ENCODE measurements around the gene MAPK4. TPM values are rescaled to one million over a fixed set of nuclear protein-coding genes. Genes with fewer than 3 reads are reported as not detected.

MAPK4 gene
- total and polyA plus RNA-seq, 2 of the 4 experiments (the other 2 are of a cell fraction) = not detected

DNA sequence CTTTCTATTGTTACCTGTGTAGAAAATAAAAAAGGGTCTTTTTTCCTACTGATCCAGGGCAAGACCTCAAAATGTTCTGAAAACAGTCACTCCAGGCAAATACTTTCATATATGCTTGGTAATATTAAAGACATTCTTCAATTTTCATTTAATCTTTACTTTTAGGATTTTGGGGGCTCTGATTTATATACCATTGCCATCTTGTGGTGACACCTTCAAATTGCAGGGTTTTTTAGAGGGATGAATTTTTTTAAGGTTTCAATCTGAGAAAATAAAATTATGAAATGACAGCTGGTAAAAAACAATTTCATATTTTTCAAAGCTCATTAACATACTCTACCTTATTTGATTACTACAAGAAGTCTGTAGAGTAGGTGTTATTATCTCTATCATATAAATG, 26.8 kb downstream of the MAPK4 start:
- in situ Hi-C loops (cut with MboI; ENCODE audit: low sequenced_read_pairs) (no loop called here), dilution Hi-C loops (cut with HindIII; ENCODE audit: low sequenced_read_pairs, unreplicated experiment) (no loop called here), intact Hi-C loops (cut with micrococcal nuclease) (no loop called here)
- Histone ChIP-seq H3K36me3 (ENCODE audit: control insufficient read depth, insufficient read depth, low read length) (no peaks in the 10 kb centered on the region), H2BK20ac (ENCODE audit: low read depth, low read length) (no peak overlapping the region), H2AK9ac (replicated peaks; ENCODE audit: low read depth, low read length, poor library complexity) (no peak overlapping the region), H2BK120ac (ENCODE audit: low read depth, low read length) (no peak overlapping the region), H4K8ac (ENCODE audit: low read depth in 2 of 2, low read length in 2 of 2) (no peak overlapping the region), H3K4me3 (ENCODE audit: insufficient read depth, low read depth, low read length) (no peak overlapping the region), H3K56ac (ENCODE audit: extremely low read depth, insufficient read depth, low read length) (no peak overlapping the region), H3K23ac (ENCODE audit: low read depth, low read length) (no peak overlapping the region), H3K4me1 (ENCODE audit: control insufficient read depth, insufficient read depth, low read length) (no peaks in the 10 kb centered on the region), H3K4me2 (ENCODE audit: low read depth, low read length) (no peak overlapping the region), H3K9me3 (ENCODE audit: control insufficient read depth, insufficient read depth, low read length) (no peaks in the 10 kb centered on the region), H3K79me1 (ENCODE audit: low read depth in 1 of 2, low read length in 2 of 2) (no peaks in the 10 kb centered on the region), H2BK5ac (ENCODE audit: low read depth, low read length, poor library complexity, severe bottlenecking) (no peak overlapping the region), H3K4ac (ENCODE audit: low read depth, low read length) (no peak overlapping the region), H4K5ac (ENCODE audit: low read depth, low read length) (no peak overlapping the region), H3K9me1 (ENCODE audit: insufficient read depth, low read length) (no peaks in the 10 kb centered on the region), H4K91ac (ENCODE audit: insufficient read depth, low read depth, low read length) (no peak overlapping the region), H3K27me3 (ENCODE audit: control insufficient read depth, insufficient read depth, low read length) (no peaks in the 10 kb centered on the region), H3K18ac (ENCODE audit: low read depth, low read length) (no peak overlapping the region), H2BK15ac (ENCODE audit: low read depth, low read length) (no peak overlapping the region), H2AFZ (replicated peaks; ENCODE audit: low read length, poor library complexity) (no peak overlapping the region), H3K14ac (replicated peaks; ENCODE audit: low read depth, low read length) (no peak overlapping the region), H3K9ac (ENCODE audit: low read depth, low read length) (no peak overlapping the region), H2AK5ac (ENCODE audit: low read depth, low read length) (no peak overlapping the region), H4K20me1 (ENCODE audit: insufficient read depth, low read length) (no peaks in the 10 kb centered on the region), H3K27ac (ENCODE audit: insufficient read depth, low read length) (no peak overlapping the region)
- ChIA-PET POLR2A (ENCODE audit: unreplicated experiment) (no interaction called here), CTCF (no interaction called here)
- ATAC-seq (ENCODE audit: low read depth) (no peak), DNase-seq (no peak)
- no TSS peak for BruUV-seq (replicated peaks)
- TF ChIP-seq RFX5 (IDR thresholded peaks at IDR 0.05; ENCODE audit: low read depth, low read length) (no peak), POLR2A (IDR thresholded peaks at IDR 0.05; ENCODE audit: low read depth, low read length) (no peak), RCOR1 (IDR thresholded peaks at IDR 0.05; ENCODE audit: insufficient replicate concordance, low read length) (no peak), RAD21 (IDR thresholded peaks at IDR 0.05; ENCODE audit: low read length) (no peak), MAFK (IDR thresholded peaks at IDR 0.05; ENCODE audit: low read depth, low read length) (no peak), NFE2L2 (IDR thresholded peaks at IDR 0.05; ENCODE audit: low read depth, low read length) (no peak)
- TF ChIP-seq, protein P1, sequence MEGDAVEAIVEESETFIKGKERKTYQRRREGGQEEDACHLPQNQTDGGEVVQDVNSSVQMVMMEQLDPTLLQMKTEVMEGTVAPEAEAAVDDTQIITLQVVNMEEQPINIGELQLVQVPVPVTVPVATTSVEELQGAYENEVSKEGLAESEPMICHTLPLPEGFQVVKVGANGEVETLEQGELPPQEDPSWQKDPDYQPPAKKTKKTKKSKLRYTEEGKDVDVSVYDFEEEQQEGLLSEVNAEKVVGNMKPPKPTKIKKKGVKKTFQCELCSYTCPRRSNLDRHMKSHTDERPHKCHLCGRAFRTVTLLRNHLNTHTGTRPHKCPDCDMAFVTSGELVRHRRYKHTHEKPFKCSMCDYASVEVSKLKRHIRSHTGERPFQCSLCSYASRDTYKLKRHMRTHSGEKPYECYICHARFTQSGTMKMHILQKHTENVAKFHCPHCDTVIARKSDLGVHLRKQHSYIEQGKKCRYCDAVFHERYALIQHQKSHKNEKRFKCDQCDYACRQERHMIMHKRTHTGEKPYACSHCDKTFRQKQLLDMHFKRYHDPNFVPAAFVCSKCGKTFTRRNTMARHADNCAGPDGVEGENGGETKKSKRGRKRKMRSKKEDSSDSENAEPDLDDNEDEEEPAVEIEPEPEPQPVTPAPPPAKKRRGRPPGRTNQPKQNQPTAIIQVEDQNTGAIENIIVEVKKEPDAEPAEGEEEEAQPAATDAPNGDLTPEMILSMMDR (conservative IDR thresholded peaks at IDR 0.05; ENCODE audit: low read depth, low read length) = peak; percentile 16; the same call in 1 of the 2 replicates
